Retinal pigment epithelial cell (primary cell): ENCODE data around the gene HSPB7.

ENCODE experiments used
- DNase-seq: peaks from one replicate; pipeline ENCODE4 v3.0.0-alpha.2; 2010; ENCODE audit warnings: low read depth
- H3K4me3 ChIP-seq: 2 replicates; pipeline ENCODE4 v1.5.1; 2011; ENCODE audit warnings: mild to moderate bottlenecking, low read length, control low read depth, moderate library complexity
- CTCF ChIP-seq: conservative IDR thresholded peaks from 2 replicates; pipeline ENCODE4 v1.5.1; 2011; ENCODE audit warnings: low read depth, low read length, control low read depth, inconsistent platforms

The HSPB7 gene

GRCh38 chr1:15975805-15976680 lies 41.8 kb downstream of the HSPB7 start, which contains the start of gene ZBTB17:
TSS of gene ZBTB17 (minus strand) at chr1:15976101. CDS start at chr1:15948495, 27,606 bp downstream.
- H3K4me3 ChIP-seq = peak within 1 kb of the TSS; percentile 87
- TF ChIP-seq CTCF = no peak
- DNase-seq = peak; percentile 62

GRCh38 chr1:15975358-15975804 lies 42.5 kb downstream of the HSPB7 start:
- H3K4me3 ChIP-seq = peak overlapping the region; percentile 87
- no peak for TF ChIP-seq CTCF
- DNase-seq = no peak

GRCh38 chr1:15974855-15975254 lies 43.0 kb downstream of the HSPB7 start:
- no peak for DNase-seq

GRCh38 chr1:15973772-15974171 lies 44.1 kb downstream of the HSPB7 start:
- no peak for TF ChIP-seq CTCF
- no peak overlapping the region for H3K4me3 ChIP-seq
- no peak for DNase-seq

More at GRCh38 chr1:15974855-15975254, 43.0 kb downstream of the HSPB7 start:
- no peak for TF ChIP-seq CTCF
- H3K4me3 ChIP-seq = peak overlapping the region; percentile 87

GRCh38 chr1:15972409-15972808 lies 45.4 kb downstream of the HSPB7 start:
- no peak for DNase-seq
- H3K4me3 ChIP-seq = no peak overlapping the region
- TF ChIP-seq CTCF = no peak

- H3K4me3 ChIP-seq = no peak overlapping the region
- TF ChIP-seq CTCF = no peak
- DNase-seq = no peak
Measured at GRCh38 chr1:15970911-15971310, 46.9 kb downstream of the HSPB7 start.
